Thyroid gland (tissue), 4 donors: ENCODE results near the gene COBLL1. TPM values are rescaled to one million over a fixed set of nuclear protein-coding genes. Genes with fewer than 3 reads are reported as not detected.

Source experiments
- DNase-seq, 2 donors: peaks; one replicate each; pipeline ENCODE4 v3.0.0-alpha.2; 2019
- H3K27ac ChIP-seq, 3 donors: fragments of 200-600 bp; sonication (generic); 1 replicate in 2 of 3; 2 replicates in 1 of 3; pipeline ENCODE4 v1.5.1; 2016 to 2019; ENCODE audit warnings: mild to moderate bottlenecking in 1 of 3, moderate library complexity in 1 of 3
- H3K27me3 ChIP-seq: fragments of 200-600 bp; sonication (generic); one replicate; pipeline ENCODE4 v1.5.1; 2019
- H3K36me3 ChIP-seq, 2 donors: fragments of 200-600 bp; sonication (generic); one replicate each; pipeline ENCODE4 v1.5.1; 2016 to 2019
- H3K4me1 ChIP-seq, 2 donors: fragments of 200-600 bp; sonication (generic); one replicate each; pipeline ENCODE4 v1.5.1; 2017 to 2019
- H3K4me3 ChIP-seq, 3 donors: fragments of 200-600 bp; sonication (generic); replicated peaks in 1 of 3; 1 replicate in 2 of 3; 2 replicates in 1 of 3; pipeline ENCODE4 v1.5.1; 2016; ENCODE audit warnings: mild to moderate bottlenecking in 1 of 3
- H3K9me3 ChIP-seq: fragments of 200-600 bp; sonication (generic); one replicate; pipeline ENCODE4 v1.5.1; 2017
- CTCF ChIP-seq, 6 experiments: fragments of 200-600 bp in 3 of 6; fragments of 450-650 bp in 3 of 6; sonication (generic) in 3 of 6; IDR thresholded peaks; one replicate each; pipeline ENCODE4 v1.5.1; 2016 to 2019; ENCODE audit warnings: antibody characterized with exemption in 6 of 6, mild to moderate bottlenecking in 2 of 6, inconsistent platforms in 1 of 6, moderate library complexity in 1 of 6
- POLR2A ChIP-seq, 2 donors: fragments of 450-650 bp; IDR thresholded peaks; one replicate each; pipeline ENCODE4 v1.6.1; 2017; ENCODE audit warnings: antibody characterized with exemption in 2 of 2, mild to moderate bottlenecking in 2 of 2, moderate library complexity in 1 of 2
- WGBS, 2 donors: methylation state at CpG; one replicate each; pipeline ENCODE4 v1.1.5; 2017; 5-methylcytosine and 5-hydroxymethylcytosine counted together
- intact Hi-C: fragments of 100-400 bp; cut with DNase I; formaldehyde crosslinking; loops from one replicate; pipeline ENCODE4 v1.15.1; 2023
- total RNA-seq, 4 donors: library from RNA; depleted of rRNA; stranded (reverse); fragments of >200 nt; gene quantifications; one replicate each; pipeline ENCODE4 v1.2.3, GENCODE V29; 2016

The COBLL1 gene
- total RNA-seq, 4 donors from 2014 or later, result 41.8 to 90.8 (median 76.9) TPM

GRCh38 chr2:164747783-164748433, 93.7 kb downstream of the COBLL1 start:
- TF ChIP-seq CTCF (IDR thresholded peaks at IDR 0.05) (no peak), POLR2A (IDR thresholded peaks at IDR 0.05) (no peak)
- H3K4me3 ChIP-seq, result no peak overlapping the region
- H3K27ac ChIP-seq, result no peak overlapping the region
- H3K9me3 ChIP-seq, result no peaks in the 10 kb centered on the region
- H3K36me3 ChIP-seq, result no peaks in the 10 kb centered on the region
- intact Hi-C loops, result no loop called here
- peaks cover 0 to 10% of the 10 kb centered on the region in 2 donors for H3K4me1 ChIP-seq
- no peak for DNase-seq
- WGBS, 2 donors, result 82 to 86% methylated on average over 3 of the region's 3 CpGs
- H3K27me3 ChIP-seq, result no peaks in the 10 kb centered on the region

GRCh38 chr2:164747140-164747539, 94.5 kb downstream of the COBLL1 start:
- no peaks in the 10 kb centered on the region for H3K9me3 ChIP-seq
- no peak overlapping the region for H3K4me3 ChIP-seq
- TF ChIP-seq CTCF (IDR thresholded peaks at IDR 0.05) (no peak), POLR2A (IDR thresholded peaks at IDR 0.05) (no peak)
- no peaks in the 10 kb centered on the region for H3K27me3 ChIP-seq
- no peak overlapping the region for H3K27ac ChIP-seq
- peaks cover 0 to 10% of the 10 kb centered on the region in 2 donors for H3K4me1 ChIP-seq
- intact Hi-C loops, result no loop called here
- H3K36me3 ChIP-seq, result no peaks in the 10 kb centered on the region
- 81 to 96% methylated on average over 1 of the region's 1 CpG for WGBS, 2 donors
- no peak for DNase-seq

GRCh38 chr2:164746713-164747112, 94.9 kb downstream of the COBLL1 start:
- DNase-seq, result no peak
- Histone ChIP-seq H3K4me3 (no peak overlapping the region), H3K27me3 (no peaks in the 10 kb centered on the region), H3K36me3 (no peaks in the 10 kb centered on the region), H3K4me1 (peaks cover 0 to 10% of the 10 kb centered on the region in 2 donors), H3K9me3 (no peaks in the 10 kb centered on the region), H3K27ac (no peak overlapping the region)
- 91 to 98% methylated on average over 1 of the region's 1 CpG for WGBS, 2 donors
- TF ChIP-seq POLR2A (IDR thresholded peaks at IDR 0.05) (no peak), CTCF (IDR thresholded peaks at IDR 0.05) (no peak)
- intact Hi-C loops, result no loop called here

- intact Hi-C loops, result no loop called here
- peaks cover 0 to 10% of the 10 kb centered on the region in 2 donors for H3K4me1 ChIP-seq
- H3K27ac ChIP-seq, result no peak overlapping the region
- H3K36me3 ChIP-seq, result no peaks in the 10 kb centered on the region
- H3K27me3 ChIP-seq, result no peaks in the 10 kb centered on the region
- WGBS, 2 donors, result 75 to 86% methylated on average over 5 of the region's 5 CpGs
- no peak for DNase-seq
- TF ChIP-seq POLR2A (IDR thresholded peaks at IDR 0.05) (no peak), CTCF (IDR thresholded peaks at IDR 0.05) (no peak)
- no peaks in the 10 kb centered on the region for H3K9me3 ChIP-seq
- no peak overlapping the region for H3K4me3 ChIP-seq
Observed at GRCh38 chr2:164745012-164745797, 96.4 kb downstream of the COBLL1 start.

- Histone ChIP-seq H3K9me3 (no peaks in the 10 kb centered on the region), H3K4me3 (no peak overlapping the region), H3K27ac (no peak overlapping the region), H3K27me3 (no peaks in the 10 kb centered on the region), H3K4me1 (peaks cover 0 to 7% of the 10 kb centered on the region in 2 donors), H3K36me3 (no peaks in the 10 kb centered on the region)
- WGBS, 2 donors, result 91 to 93% methylated on average over 4 of the region's 4 CpGs
- no peak for TF ChIP-seq CTCF (IDR thresholded peaks at IDR 0.05)
- no peak for TF ChIP-seq POLR2A (IDR thresholded peaks at IDR 0.05)
- no peak for DNase-seq
- intact Hi-C loops, result no loop called here
Observed at GRCh38 chr2:164742738-164743317, 98.8 kb downstream of the COBLL1 start.
